ENCODE results near the gene FOXP1. TPM values are rescaled to one million over a fixed set of nuclear protein-coding genes. Genes with fewer than 3 reads are reported as not detected.

The FOXP1 gene
- total RNA-seq, 1 donor from 2014 or later: 128 TPM

DNA sequence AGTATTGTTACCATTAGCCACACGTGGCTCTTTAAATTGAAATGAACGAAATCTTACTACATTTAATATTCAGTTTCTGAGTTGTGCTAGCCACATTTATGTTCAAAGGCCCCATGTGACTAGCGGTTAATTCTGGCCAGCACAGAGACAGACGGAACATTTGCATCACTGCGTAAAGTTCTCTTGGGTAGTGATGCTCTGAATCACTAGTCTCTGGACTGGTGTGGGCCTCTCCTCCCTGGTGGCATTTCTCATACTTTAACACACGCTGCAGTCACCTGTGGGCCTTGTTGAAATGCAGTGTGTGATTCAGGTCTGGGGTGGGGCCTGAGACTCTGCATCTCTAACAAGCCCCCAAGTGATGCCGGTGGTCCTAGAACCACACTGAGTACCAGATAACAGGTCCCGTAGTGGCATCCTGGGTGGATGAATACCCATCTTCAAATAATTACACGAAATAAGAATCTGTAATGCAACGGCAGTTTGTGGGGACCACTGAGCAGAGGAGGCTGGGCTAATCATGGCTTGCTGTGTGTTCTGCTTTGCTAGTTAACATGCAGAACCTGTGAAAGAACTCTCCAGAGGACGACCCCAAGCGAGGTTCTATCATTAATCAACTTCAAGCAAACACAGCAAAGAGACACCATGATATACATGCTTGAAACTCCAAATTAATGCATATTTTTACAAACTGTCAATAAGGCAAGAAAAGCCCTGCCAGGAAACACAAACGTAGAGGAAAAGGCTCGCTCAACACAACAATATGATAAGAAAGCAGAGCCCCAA, 623.8 kb downstream of the FOXP1 start:
- Histone ChIP-seq H3K4me1 (peaks cover 5% of the 10 kb centered on the region), H3K4me3 (no peak overlapping the region), H3K9me3 (no peaks in the 10 kb centered on the region), H3K36me3 (peaks cover 0 to 29% of the 10 kb centered on the region in 2 donors), H3K27me3 (no peaks in the 10 kb centered on the region), H3K27ac (no peak overlapping the region)
- TF ChIP-seq POLR2AphosphoS5 (IDR thresholded peaks at IDR 0.05; ENCODE audit: insufficient read depth in 1 of 2, low read depth in 1 of 2) (no peak), POLR2A (IDR thresholded peaks at IDR 0.05) (no peak)
- TF ChIP-seq, protein P1, sequence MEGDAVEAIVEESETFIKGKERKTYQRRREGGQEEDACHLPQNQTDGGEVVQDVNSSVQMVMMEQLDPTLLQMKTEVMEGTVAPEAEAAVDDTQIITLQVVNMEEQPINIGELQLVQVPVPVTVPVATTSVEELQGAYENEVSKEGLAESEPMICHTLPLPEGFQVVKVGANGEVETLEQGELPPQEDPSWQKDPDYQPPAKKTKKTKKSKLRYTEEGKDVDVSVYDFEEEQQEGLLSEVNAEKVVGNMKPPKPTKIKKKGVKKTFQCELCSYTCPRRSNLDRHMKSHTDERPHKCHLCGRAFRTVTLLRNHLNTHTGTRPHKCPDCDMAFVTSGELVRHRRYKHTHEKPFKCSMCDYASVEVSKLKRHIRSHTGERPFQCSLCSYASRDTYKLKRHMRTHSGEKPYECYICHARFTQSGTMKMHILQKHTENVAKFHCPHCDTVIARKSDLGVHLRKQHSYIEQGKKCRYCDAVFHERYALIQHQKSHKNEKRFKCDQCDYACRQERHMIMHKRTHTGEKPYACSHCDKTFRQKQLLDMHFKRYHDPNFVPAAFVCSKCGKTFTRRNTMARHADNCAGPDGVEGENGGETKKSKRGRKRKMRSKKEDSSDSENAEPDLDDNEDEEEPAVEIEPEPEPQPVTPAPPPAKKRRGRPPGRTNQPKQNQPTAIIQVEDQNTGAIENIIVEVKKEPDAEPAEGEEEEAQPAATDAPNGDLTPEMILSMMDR (IDR thresholded peaks at IDR 0.05): no peak
- no peak for DNase-seq (ENCODE audit: extremely low spot score in 2 of 2)
- intact Hi-C loops (cut with DNase I): no loop called here

DNA sequence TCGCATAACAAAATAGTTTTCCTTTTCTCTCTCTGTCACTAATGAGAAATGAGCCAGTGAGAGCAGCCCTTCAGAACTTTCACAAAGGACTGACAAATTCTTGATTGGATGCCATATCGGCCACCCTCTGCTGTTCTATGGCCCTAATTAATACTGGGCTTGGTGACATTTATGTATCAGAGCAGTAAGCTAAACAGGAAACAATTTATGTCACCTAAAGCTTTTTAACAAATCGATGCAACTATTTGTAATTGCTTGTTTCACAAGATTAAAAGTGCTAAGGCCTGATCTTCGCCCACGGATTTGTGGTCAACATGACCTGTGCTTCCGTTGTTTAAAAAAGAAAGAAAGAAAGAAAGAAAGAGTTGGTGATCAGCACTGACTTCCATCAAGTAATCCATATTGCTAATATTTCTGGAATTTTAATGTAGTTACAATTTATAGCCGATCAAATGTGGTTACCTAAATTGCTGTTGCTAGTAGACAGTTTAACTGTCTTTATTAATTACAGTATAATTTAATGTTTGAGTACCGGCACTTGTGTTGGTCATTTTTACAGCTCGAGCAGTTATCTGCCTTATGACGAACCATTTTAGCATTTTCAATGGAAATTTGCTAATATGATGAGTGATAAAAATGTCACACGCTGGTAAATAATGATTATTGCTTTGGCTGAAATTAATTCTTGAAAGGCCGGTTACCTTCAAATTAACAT, 631.3 kb downstream of the FOXP1 start:
- intact Hi-C loops (cut with DNase I): no loop called here
- TF ChIP-seq POLR2AphosphoS5 (IDR thresholded peaks at IDR 0.05; ENCODE audit: insufficient read depth in 1 of 2, low read depth in 1 of 2): no peak

DNA sequence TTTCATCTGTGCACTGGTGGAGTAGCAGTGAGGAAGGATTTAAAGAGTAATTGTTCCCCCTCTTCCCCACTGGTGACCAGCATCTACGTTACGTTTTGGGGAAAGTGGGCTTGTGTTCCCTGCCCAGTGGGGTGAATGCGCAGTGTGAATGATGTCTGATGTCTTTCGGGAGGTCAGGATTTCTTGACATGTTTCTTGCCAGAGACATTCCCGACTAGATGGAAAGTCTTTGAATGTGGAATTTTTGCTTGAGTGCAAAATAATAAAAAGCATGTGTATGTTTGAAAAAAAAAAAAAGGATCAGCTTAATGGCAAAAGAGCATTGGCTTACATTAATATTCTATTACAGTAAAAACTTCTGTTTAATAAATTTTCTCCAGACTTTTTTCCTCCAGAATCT, 632.2 kb downstream of the FOXP1 start:
- Histone ChIP-seq H3K27me3 (no peaks in the 10 kb centered on the region), H3K27ac (no peak overlapping the region), H3K36me3 (no peaks in the 10 kb centered on the region), H3K4me1 (peaks cover 4% of the 10 kb centered on the region), H3K4me3 (no peak overlapping the region), H3K9me3 (no peaks in the 10 kb centered on the region)
- intact Hi-C loops (cut with DNase I): no loop called here
- no peak for TF ChIP-seq POLR2AphosphoS5 (IDR thresholded peaks at IDR 0.05; ENCODE audit: insufficient read depth in 1 of 2, low read depth in 1 of 2)
- TF ChIP-seq, protein P1 (IDR thresholded peaks at IDR 0.05): no peak
- no peak for TF ChIP-seq POLR2A (IDR thresholded peaks at IDR 0.05)
- DNase-seq (ENCODE audit: extremely low spot score in 2 of 2): no peak

More for the DNA sequence above, 631.3 kb downstream of the FOXP1 start:
- H3K27me3 ChIP-seq: no peaks in the 10 kb centered on the region
- no peak for DNase-seq (ENCODE audit: extremely low spot score in 2 of 2)
- H3K36me3 ChIP-seq: no peaks in the 10 kb centered on the region
- no peaks in the 10 kb centered on the region for H3K9me3 ChIP-seq
- no peak overlapping the region for H3K4me3 ChIP-seq
- no peak overlapping the region for H3K27ac ChIP-seq
- H3K4me1 ChIP-seq: peaks cover 5% of the 10 kb centered on the region

DNA sequence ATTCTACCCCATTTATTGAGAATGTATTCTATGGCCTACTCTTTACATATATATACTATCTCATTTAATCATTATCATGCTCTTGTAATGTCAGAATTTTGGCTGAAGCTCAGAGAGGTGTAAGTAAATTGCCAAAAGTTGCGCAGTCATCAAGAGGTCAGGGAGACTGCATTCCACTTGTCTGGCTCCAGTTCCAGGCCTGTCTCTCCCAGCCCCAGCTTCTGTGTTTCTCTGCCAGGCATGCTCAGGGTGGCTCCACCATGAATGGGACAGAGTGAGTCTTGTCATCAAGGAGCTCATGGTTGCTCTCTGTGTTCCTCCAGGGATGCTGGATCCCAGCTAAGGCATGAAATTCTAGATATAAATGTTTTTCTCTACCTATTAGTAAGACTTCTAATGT, 635.9 kb downstream of the FOXP1 start:
- no peak for TF ChIP-seq POLR2A (IDR thresholded peaks at IDR 0.05)
- Histone ChIP-seq H3K36me3 (no peaks in the 10 kb centered on the region), H3K4me3 (no peak overlapping the region), H3K4me1 (no peaks in the 10 kb centered on the region), H3K27ac (no peak overlapping the region), H3K9me3 (no peaks in the 10 kb centered on the region), H3K27me3 (no peaks in the 10 kb centered on the region)
- no peak for DNase-seq (ENCODE audit: extremely low spot score in 2 of 2)
- intact Hi-C loops (cut with DNase I): no loop called here

DNA sequence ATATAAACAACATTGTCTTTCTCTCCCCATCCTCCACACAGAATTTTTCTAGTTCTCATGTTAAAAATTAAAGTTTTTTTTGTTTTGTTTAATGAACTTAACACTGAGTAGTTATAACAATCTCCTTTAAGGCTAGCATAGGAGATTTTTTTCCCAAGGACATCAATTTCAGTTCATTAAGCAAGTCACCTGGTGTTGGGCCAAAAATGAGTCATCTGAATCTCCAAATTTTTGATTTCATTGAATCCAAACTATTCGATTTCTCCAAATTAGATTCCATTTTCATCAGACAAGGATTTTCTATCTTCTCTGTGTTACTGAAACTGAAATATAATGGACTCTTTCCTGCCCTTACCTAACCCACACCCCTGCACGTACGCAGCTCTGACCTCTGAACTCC, 639.6 kb downstream of the FOXP1 start:
- no peaks in the 10 kb centered on the region for H3K4me1 ChIP-seq
- no peaks in the 10 kb centered on the region for H3K36me3 ChIP-seq
- no peaks in the 10 kb centered on the region for H3K27me3 ChIP-seq
- no peak overlapping the region for H3K27ac ChIP-seq
- no peak overlapping the region for H3K4me3 ChIP-seq
- TF ChIP-seq POLR2A (IDR thresholded peaks at IDR 0.05) (no peak), POLR2AphosphoS5 (IDR thresholded peaks at IDR 0.05; ENCODE audit: insufficient read depth in 1 of 2, low read depth in 1 of 2) (no peak)
- TF ChIP-seq, protein P1 (IDR thresholded peaks at IDR 0.05): no peak
- intact Hi-C loops (cut with DNase I): no loop called here
- DNase-seq (ENCODE audit: extremely low spot score in 2 of 2): no peak
- no peaks in the 10 kb centered on the region for H3K9me3 ChIP-seq
